GM21723 (cell line): ENCODE data around the gene CARHSP1.
A peak's percentile ranks its signal among the peaks of the same experiment; 100 is the strongest.
"Not testable (repeated sequence)": the region's sequence is repeated elsewhere in the genome, so short reads cannot be mapped to it uniquely, and the experiment has no call there.

Experiments
- ATAC-seq: cut with Tn5 transposase; IDR thresholded peaks from one replicate; pipeline ENCODE4 v1.9.1; 2021; ENCODE audit warnings: mild to moderate bottlenecking, moderate library complexity; ENCODE audit not compliant: unreplicated experiment

CARHSP1 gene

DNA sequence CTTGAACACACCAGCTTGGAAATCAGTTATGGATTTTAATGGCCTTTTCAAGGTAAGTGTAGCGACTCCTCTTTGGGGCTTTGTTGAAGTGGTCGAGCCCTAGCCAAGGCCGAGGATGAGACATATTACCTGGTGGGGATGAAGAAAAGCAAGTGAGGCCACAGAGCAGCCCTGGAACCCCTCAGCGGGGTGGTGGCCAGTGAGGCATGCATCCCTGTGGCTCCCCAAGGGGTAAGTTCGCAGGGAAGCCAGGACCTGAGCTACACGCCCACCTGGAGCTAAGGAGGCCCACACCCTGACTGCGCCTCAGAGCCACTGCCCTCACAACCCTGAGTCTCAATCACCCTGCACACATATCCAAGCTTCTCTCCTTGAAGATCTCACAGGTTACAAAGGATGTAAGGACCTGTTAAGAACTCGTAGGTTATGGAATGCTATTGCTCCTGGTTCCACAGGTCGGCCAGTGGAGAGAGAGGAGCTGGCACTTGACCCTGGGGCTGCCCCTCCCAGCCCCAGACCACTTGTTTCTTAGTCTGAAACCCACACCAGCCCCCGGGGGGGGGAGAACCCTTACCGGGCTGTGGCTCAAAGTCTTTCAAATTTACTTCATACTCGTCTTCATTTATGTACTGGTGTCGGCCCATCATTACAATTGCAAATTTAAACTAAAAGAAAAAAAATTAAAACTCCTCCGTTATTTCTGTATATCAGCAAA lies 25.3 kb upstream of the CARHSP1 start:
- ATAC-seq: no peak

DNA sequence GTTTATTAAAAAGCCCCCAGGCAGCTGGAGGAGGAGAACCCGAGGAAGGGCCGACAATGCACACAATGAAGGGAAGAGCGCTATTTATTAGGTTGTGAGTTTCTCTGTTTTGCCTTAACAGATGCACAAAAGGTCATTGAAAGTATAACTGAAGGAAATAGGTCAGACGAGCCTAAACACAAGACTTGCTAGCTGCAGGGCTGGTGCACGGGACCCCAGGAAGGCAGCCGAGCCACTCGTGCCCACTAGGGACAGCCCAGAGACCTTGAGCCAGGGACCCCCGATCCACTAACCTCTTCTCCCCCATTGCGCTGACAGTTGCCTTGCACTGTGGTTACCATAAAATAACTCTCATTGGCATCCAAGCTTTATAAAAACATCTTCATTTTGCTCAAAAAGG lies 24.6 kb upstream of the CARHSP1 start:
- ATAC-seq: no peak

DNA sequence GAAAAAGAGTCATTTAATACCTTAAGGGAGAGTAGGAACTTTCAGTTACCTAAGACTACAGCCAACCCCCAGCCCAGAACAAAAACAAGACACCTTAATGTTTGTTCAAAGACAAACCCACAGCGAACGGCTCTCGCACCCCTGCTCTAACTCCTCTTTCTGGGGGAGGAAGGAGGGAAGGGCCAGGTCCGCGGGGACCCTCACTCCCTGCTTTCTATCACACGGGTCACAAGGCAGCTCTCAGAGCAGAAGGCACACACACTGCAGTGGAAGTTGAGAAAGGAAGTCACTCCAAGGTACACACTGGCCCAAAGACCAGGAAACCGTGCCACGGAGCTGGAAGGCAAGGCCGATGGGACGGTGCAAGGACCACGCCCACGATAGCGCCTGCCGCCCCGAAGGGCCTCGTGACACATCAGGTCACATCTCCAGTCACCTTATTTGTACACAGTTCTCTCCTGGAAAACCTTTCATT lies 23.3 kb upstream of the CARHSP1 start:
- ATAC-seq: peak; percentile 28

DNA sequence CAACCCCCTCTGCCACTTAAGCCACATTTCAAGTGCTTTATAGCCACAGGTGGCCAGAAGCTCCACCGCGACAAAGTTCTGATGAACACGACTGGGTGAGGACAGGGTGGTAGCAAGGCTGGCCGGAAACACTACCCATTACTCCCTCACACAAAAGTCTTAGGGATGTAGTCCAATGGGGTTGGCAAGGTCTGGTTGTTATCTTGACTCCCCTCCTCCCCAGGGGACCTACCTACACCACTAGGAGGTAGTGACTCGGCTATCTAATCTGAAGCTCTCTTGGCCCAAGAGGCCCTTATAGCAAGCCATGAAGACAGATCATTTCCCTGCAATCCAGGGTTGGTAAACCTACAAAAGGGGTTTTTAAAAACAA lies 21.7 kb upstream of the CARHSP1 start:
- no peak for ATAC-seq

GRCh38 chr16:8889893-8890548 lies 21.2 kb upstream of the CARHSP1 start:
- ATAC-seq: no peak

- no peak for ATAC-seq
These were observed 20.4 kb upstream of the CARHSP1 start for GRCh38 chr16:8888951-8889892.

- no peak for ATAC-seq
These were observed 19.2 kb upstream of the CARHSP1 start for GRCh38 chr16:8887952-8888560.

DNA sequence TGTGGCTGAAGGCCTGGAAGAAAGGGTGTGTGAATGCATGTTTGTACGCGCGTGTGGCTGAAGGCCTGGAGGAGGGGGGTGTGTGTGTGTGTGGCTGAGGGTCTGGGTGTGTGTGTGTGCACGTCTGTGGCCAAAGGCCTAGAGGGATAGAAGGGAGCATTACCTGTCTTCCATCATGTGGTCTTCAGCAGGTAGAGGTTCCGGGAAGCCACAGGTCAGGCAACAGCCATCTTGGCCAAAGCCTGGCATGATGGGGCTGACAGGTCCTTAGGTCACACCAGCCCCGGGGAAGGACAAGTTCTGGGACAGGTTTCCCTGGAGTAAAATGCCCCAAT lies 18.6 kb upstream of the CARHSP1 start:
- no peak for ATAC-seq

DNA sequence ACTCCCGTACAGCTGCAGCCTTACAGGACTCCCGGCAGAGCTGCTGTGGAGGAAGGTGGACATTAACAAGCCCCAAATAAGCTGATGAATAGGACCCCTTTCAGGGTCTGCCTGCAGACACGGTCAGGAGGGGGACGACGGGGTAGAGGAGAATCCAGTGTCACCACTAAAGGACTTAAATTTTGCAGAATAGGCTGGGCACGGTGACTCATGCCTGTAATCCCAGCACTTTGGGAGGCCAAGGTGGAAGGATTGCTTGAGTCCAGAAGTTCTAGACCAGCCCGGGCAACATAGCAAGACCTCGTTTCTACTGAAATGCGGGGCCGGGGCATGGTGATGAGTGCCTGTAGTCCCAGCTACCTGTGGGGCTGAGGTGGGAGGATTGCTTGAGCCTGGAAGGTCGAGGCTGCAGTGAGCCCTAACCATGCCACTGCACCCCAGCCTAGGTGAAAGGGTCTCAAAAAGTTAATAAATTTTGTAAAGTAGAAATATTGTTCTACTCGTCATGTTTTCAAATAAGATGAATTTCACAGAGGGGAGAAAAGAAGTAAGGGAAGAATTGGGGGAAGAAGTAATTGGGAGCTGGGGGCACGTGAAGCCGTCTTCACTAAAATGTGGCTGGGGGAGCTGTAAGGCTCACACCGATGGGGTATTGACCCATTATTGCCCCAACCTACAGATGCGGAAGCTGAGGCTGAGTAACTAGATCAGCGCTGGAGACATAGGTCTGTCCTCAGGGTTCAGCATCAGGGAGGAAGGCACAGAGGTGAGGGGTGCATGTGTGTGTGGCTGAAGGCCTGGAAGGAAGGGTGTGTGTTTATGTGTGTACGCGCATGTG lies 18.0 kb upstream of the CARHSP1 start:
- ATAC-seq: no peak

DNA sequence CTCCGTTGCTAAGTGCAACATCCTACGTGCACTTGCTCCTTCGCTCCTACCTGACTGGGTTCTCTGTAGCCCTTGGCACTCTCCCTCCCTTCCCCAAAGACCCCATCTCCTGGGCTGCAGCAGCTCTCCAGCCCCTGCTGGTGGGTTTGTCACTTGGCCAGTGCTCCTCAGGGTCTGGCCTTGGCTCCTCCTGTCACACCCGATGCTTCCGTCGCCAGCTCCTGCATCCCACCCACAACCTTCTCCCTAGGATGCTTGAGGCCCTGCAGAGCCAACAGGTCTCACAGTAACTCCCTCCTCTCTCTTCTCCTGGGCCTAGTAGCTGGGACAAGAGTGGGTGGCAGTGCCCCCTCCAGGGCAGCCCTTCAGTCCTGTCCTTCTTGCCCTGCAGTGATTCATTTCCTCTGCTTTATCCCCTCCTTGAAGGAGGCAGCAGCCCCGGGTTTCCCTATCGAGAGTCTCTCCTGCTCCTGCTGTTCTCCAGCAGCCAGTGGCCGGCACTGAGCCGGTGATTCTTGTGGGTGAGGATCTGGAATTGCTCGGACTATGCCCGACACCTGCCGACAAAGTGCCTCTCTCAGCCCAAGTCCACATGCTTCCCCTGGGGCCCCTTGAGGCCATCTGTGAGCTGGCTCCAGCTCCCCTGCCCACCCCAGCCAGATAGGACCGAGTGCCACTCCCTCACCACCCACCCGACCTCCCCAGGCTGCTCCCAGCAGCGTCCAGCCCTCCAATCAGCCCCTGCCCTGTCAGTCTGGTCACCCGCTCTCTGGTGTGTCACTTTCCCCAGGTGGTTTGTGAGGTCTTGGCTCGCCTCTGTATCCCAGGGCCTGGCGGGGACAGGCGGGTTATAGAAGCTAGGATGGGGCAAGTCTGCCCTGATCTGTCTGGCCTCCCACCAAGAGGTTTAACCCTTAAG lies 17.1 kb upstream of the CARHSP1 start:
- ATAC-seq: no peak

DNA sequence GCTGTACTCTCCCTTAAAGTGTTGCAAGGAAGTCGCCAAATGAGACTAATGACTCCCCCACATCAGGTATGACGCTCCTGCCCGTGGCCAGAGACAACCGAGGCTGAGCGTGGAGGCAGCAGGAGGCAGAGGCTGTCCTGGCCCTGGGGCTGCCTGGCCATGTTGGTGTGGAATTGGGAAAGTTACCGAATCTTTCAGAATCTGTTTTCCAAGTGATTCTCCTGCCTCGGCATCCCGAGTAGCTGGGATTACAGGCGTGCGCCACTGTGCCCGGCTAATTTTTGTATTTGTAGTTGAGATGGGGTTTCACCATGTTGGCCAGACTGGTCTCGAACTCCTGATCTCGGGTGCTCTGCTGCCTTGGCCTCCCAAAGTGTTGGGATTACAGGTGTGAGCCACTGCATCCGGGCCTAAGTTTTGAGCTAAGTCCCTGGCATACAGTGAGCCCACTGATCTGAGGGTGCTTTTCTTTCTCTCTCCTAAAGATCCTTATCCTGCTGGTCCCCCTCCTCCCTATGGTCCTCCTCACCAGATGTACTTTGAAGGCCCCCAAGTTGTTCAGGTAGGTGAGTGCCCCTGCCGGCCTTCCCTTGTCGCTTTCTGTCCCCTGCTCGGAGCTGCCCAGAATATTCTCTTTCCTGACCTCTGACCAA lies 14.0 kb upstream of the CARHSP1 start:
- no peak for ATAC-seq

DNA sequence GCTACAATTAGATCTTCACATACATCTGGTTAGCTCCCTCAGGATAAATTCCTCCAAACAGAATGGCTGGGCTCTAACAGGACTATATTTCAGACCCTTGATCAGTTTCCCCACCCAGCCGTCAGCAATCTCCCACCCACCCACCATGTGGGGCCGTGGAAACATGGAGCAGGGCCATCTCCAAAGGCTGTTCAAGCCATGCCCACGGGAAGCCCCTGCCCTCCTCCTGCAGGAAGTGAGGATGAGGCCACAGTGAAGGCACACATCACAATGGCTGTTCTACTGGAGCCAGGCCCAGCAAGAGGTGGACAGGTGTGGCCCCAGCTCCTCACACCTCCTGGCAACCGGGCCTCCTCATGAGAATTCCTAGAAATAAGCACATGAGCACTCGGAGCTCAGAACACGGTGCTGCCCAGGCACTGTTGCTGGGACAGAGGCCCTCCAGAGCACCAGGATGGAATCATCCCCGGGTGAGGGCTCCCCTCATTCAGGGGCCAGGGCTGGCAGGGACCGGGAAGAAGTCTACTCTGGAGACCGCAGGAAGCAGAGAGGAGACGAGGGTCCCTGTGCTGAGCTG lies 13.3 kb upstream of the CARHSP1 start, which contains the start of gene LITAFD:
Gene LITAFD, plus strand, starts transcription at position 311 of the 577 bp plus-strand sequence. CDS start 2,005 bp downstream, outside the sequence.
- no peak for ATAC-seq

DNA sequence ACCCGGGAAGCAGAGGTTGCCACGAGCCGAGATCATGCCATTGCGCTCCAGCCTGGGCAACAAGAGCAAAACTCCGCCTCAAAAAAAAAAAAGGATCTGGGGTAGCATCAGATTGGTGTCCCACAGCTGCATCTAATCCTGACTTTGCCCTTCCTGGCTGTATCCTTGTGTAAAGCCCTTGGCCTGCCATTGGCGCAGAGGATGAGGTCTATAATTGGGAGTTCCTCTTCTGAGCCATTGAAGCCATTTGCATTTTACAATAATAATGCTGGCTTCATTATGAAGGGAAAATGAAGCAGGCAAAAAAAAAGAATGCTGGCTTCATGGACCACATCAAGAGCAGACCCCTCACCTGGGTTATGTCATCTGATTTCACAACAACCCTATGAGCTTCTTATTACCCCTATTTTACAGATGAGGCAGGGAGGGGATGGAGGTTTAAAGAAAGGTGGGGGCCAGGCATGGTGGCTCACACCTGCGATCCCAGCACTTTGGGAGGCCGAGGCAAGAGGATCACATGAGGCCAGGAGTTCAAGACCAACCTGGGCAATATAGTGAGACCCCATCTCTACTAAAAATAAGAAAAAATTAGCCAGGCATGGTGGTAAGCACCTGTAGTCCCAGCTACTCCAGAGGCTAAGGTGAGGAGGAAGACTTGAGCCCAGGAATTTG lies 12.2 kb upstream of the CARHSP1 start:
- no peak for ATAC-seq

- ATAC-seq: no peak
These were observed 9.7 kb upstream of the CARHSP1 start for GRCh38 chr16:8878523-8878911.

DNA sequence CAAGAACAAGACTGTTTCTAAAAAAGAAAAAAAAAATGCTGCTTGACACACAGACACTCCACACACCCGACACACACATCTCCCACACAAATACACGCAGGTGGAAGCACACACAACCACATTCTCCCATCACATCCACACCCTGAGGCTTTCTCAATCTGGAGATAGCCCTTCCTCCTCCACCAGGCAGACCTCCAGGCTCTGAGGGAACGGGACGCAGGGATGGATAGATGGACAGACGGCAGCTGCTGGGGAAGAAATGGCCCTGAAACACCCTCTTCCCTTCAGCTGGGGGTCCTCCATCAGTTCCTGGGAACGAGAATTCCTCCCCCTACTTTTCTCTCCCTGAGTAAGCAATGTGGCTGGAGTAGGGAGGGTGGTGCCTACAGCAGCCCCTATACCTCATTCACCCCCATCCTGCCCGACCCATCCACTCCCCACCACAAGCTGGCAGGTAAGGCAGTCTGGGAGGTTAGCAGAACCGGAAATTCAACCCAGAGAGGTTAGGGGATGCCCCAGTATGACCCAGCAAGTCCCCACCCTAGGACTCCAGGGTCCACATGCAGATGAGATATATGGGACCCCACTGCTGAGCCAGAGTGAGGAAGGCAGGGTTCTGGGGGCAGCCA lies 9.2 kb upstream of the CARHSP1 start:
- no peak for ATAC-seq

GRCh38 chr16:8875317-8875716 lies 6.5 kb upstream of the CARHSP1 start:
- not testable (repeated sequence) for ATAC-seq

- no peak for ATAC-seq
These were observed 5.6 kb upstream of the CARHSP1 start for GRCh38 chr16:8874388-8874787.
